A549 (cell line): ENCODE measurements around the gene TRAPPC2. TPM values are rescaled to one million over a fixed set of nuclear protein-coding genes. Genes with fewer than 3 reads are reported as not detected.

Experiments
- ATAC-seq, 2 experiments: fragments of 200-7000 bp in 1 of 2; fragments of >200 bp in 1 of 2; cut with Nextera tagmentation in 1 of 2; cut with Tn5 transposase in 1 of 2; 3 replicates each; pipeline versions ENCODE4 v1.8.0 to v1.9.1; 2018 to 2020; ENCODE audit warnings: mild to moderate bottlenecking in 1 of 2, moderate library complexity in 1 of 2
- CTCF ChIA-PET: fragments of 300-600 bp; sonication (Branson Sonifier 250); formaldehyde crosslinking; extraction: SDS; loops from one replicate; lab custom pipeline; 2021; ENCODE audit warnings: antibody characterized with exemption, inconsistent platforms; lab: Yijun Ruan, JAX
- POLR2A ChIA-PET: fragments of 350-600 bp; formaldehyde crosslinking; extraction: SDS; loops from one replicate; lab custom pipeline; 2021; ENCODE audit warnings: antibody characterized with exemption, inconsistent platforms; lab: Yijun Ruan, JAX
- DNase-seq, 2 experiments: peaks; one replicate each; pipeline versions ENCODE4 v3.0.0 to v3.0.0-alpha.2; 2011 to 2016; ENCODE audit warnings: low read depth in 1 of 2, low spot score in 1 of 2
- FAIRE-seq: peaks from 2 replicates; lab custom pipeline; 2011; peaks lifted over from hg19 to GRCh38; lab: Jason Lieb, UNC
- H3K27ac ChIP-seq, 2 experiments: fragments of >200 bp; sonication (Bioruptor Twin); formaldehyde crosslinking; 3 replicates each; pipeline ENCODE4 v1.5.1; 2016 to 2017
- H3K4me1 ChIP-seq: fragments of >200 bp; sonication (Bioruptor Twin); formaldehyde crosslinking; 3 replicates; pipeline ENCODE4 v1.6.1; 2016
- H3K4me2 ChIP-seq: fragments of >200 bp; sonication (Bioruptor Twin); formaldehyde crosslinking; 3 replicates; pipeline ENCODE4 v1.6.1; 2016
- H3K4me3 ChIP-seq: fragments of >200 bp; sonication (Bioruptor Twin); formaldehyde crosslinking; 3 replicates; pipeline ENCODE4 v1.5.1; 2016
- H3K9me3 ChIP-seq: fragments of >200 bp; sonication (Bioruptor Twin); formaldehyde crosslinking; 3 replicates; pipeline ENCODE4 v1.6.1; 2016
- CTCF ChIP-seq: fragments of >200 bp; sonication (Bioruptor Twin); formaldehyde crosslinking; IDR thresholded peaks from 3 replicates; pipeline ENCODE4 v1.5.1; 2016
- E2F6 ChIP-seq: IDR thresholded peaks from 2 replicates; pipeline ENCODE4 v1.6.1; 2012; ENCODE audit warnings: low read depth, borderline replicate concordance
- ELK1 ChIP-seq: fragments of 150-350 bp; IDR thresholded peaks from 2 replicates; pipeline ENCODE4 v1.6.1; 2014; ENCODE audit warnings: low read depth, mild to moderate bottlenecking, low read length
- GATA3 ChIP-seq: IDR thresholded peaks from 2 replicates; pipeline ENCODE4 v1.6.1; 2012; ENCODE audit warnings: borderline replicate concordance
- HES2 ChIP-seq: fragments of >200 bp; sonication (Bioruptor Twin); formaldehyde crosslinking; IDR thresholded peaks from 2 replicates; pipeline ENCODE4 v1.6.1; 2016
- HMGXB4 ChIP-seq: fragments of 250-450 bp; sonication (Bioruptor Pico); IDR thresholded peaks from 2 replicates; pipeline ENCODE4 v1.5.0; 2021; ENCODE audit warnings: mild to moderate bottlenecking, moderate library complexity, borderline replicate concordance
- HOXB5 ChIP-seq: fragments of 250-450 bp; sonication (Bioruptor Pico); IDR thresholded peaks from 2 replicates; pipeline ENCODE4 v1.5.0; 2020; ENCODE audit warnings: mild to moderate bottlenecking, moderate library complexity
- JUN ChIP-seq, 2 experiments: fragments of >200 bp; sonication (Bioruptor Twin); formaldehyde crosslinking; IDR thresholded peaks; 2 replicates in 1 of 2; 3 replicates in 1 of 2; pipeline ENCODE4 v1.6.1; 2016 to 2017
- MAFK ChIP-seq: fragments of 450-650 bp; IDR thresholded peaks from 2 replicates; pipeline ENCODE4 v1.6.1; 2014; ENCODE audit not compliant: partially characterized antibody
- MAZ ChIP-seq: fragments of 150-350 bp; IDR thresholded peaks from 2 replicates; pipeline ENCODE4 v1.6.1; 2014; ENCODE audit warnings: antibody characterized with exemption, low read depth, low read length, borderline replicate concordance
- NFE2L2 ChIP-seq: fragments of 150-350 bp; conservative IDR thresholded peaks from 2 replicates; pipeline ENCODE4 v1.6.1; 2014; ENCODE audit warnings: low read length
- RAD21 ChIP-seq, 2 experiments: fragments of >200 bp in 1 of 2; sonication (Bioruptor Twin) in 1 of 2; formaldehyde crosslinking in 1 of 2; IDR thresholded peaks in 1 of 2; conservative IDR thresholded peaks in 1 of 2; 2 replicates in 1 of 2; 3 replicates in 1 of 2; pipeline ENCODE4 v1.6.1; 2012 to 2018; ENCODE audit warnings: inconsistent platforms in 1 of 2
- RARB ChIP-seq: fragments of 250-450 bp; sonication (Bioruptor Pico); IDR thresholded peaks from 2 replicates; pipeline ENCODE4 v1.8.0; 2021; ENCODE audit warnings: mild to moderate bottlenecking, moderate library complexity
- RCOR1 ChIP-seq: fragments of 150-350 bp; IDR thresholded peaks from 2 replicates; pipeline ENCODE4 v1.6.1; 2014; ENCODE audit warnings: antibody characterized with exemption, low read length, low read depth
- RNF2 ChIP-seq: fragments of 200-600 bp; sonication (generic); IDR thresholded peaks from 2 replicates; pipeline ENCODE4 v1.6.1; 2016; ENCODE audit warnings: low read depth, mild to moderate bottlenecking, antibody characterized with exemption, moderate library complexity, borderline replicate concordance
- SMC3 ChIP-seq: fragments of >200 bp; sonication (Bioruptor Twin); formaldehyde crosslinking; IDR thresholded peaks from 3 replicates; pipeline ENCODE4 v1.6.1; 2018; ENCODE audit warnings: inconsistent platforms
- TP53 ChIP-seq: fragments of 250-450 bp; sonication (Bioruptor Pico); IDR thresholded peaks from 2 replicates; pipeline ENCODE4 v1.5.0; 2021; ENCODE audit warnings: mild to moderate bottlenecking, moderate library complexity
- ZSCAN20 ChIP-seq: fragments of 250-450 bp; sonication (Bioruptor Pico); IDR thresholded peaks from 2 replicates; pipeline ENCODE4 v1.8.0; 2022; ENCODE audit warnings: mild to moderate bottlenecking, moderate library complexity
- WGBS: methylation state at CpG from one replicate; pipeline ENCODE4 v1.1.6; 2017; ENCODE audit errors: missing lambda C conversion rate; 5-methylcytosine and 5-hydroxymethylcytosine counted together
- polyA plus RNA-seq, 4 experiments: library from polyadenylated mRNA; depleted of rRNA in 3 of 4; stranded (reverse); fragments of >200 nt; fragmentation: RNase III in 1 of 4; extraction: RNeasy Plus Mini Kit Qiagen cat#74134 plus additional on column Dnase treatment in 1 of 4; gene quantifications; 2 replicates in 3 of 4; 3 replicates in 1 of 4; pipeline ENCODE4 v1.2.3, GENCODE V29; 2011 to 2017

The TRAPPC2 gene
- polyA plus RNA-seq, 2 of the 4 experiments (the other 2 are of a cell fraction), result 11.6 TPM

- CTCF ChIA-PET, result interaction anchor here (1.0 to 4.8 kb wide), 12 partner anchors 10 to 283 kb away, joined by 3 to 28 read pairs (median 6); partner anchors contain the start of genes GEMIN8, OFD1 and TRAPPC2
- no peaks in the 10 kb centered on the region for H3K9me3 ChIP-seq
- no peaks in the 10 kb centered on the region for H3K4me1 ChIP-seq
- POLR2A ChIA-PET, result no interaction called here
- TF ChIP-seq RAD21 (conservative IDR thresholded peaks at IDR 0.05 in 1 of 2, IDR thresholded peaks at IDR 0.05 in 1 of 2), result peak; percentile 47 to 56
- peak; percentile 95 for TF ChIP-seq MAFK
- TF ChIP-seq CTCF, result peak; percentile 60
- TF ChIP-seq SMC3, result peak; percentile 66
- TF ChIP-seq RNF2, result no peak
- TF ChIP-seq E2F6, result no peak
- TF ChIP-seq, all 56 proteins: peak for 4
- DNase-seq, result peak; percentile 46 to 69
- no peak overlapping the region for H3K4me3 ChIP-seq
- H3K4me2 ChIP-seq, result no peak overlapping the region
- no peak overlapping the region for H3K27ac ChIP-seq
- FAIRE-seq, result peak; percentile 94
- ATAC-seq, result peak; percentile 70 to 84; a peak in 5 of 6 replicates
Measured at GRCh38 chrX:13750204-13750603, 15.8 kb upstream of the TRAPPC2 start.

GRCh38 chrX:13748486-13748885, 14.1 kb upstream of the TRAPPC2 start:
- CTCF ChIA-PET, result interaction anchor here (0.7 to 4.8 kb wide), 10 partner anchors 9 to 725 kb away, joined by 3 to 28 read pairs (median 4); no protein-coding TSS in a partner anchor
- 94% methylated on average over 3 of the region's 3 CpGs for WGBS
- no peak overlapping the region for H3K27ac ChIP-seq
- no peak overlapping the region for H3K4me2 ChIP-seq
- H3K4me3 ChIP-seq, result no peak overlapping the region
- no peaks in the 10 kb centered on the region for H3K9me3 ChIP-seq
- no peak for ATAC-seq
- no peaks in the 10 kb centered on the region for H3K4me1 ChIP-seq
- DNase-seq, result no peak
- no peak for FAIRE-seq
- no peak for TF ChIP-seq JUN (IDR thresholded peaks at IDR 0.05)
- peak; percentile 4 for TF ChIP-seq MAFK
- POLR2A ChIA-PET, result no interaction called here

- peak; percentile 76 to 86 for ATAC-seq
- Histone ChIP-seq H3K4me2 (no peak overlapping the region), H3K4me1 (no peaks in the 10 kb centered on the region), H3K9me3 (no peaks in the 10 kb centered on the region), H3K4me3 (no peak overlapping the region), H3K27ac (no peak overlapping the region)
- DNase-seq, result peak; percentile 18 to 56
- 31% methylated on average over 2 of the region's 2 CpGs for WGBS
- CTCF ChIA-PET, result interaction anchor here (0.6 to 4.8 kb wide), 11 partner anchors 11 to 285 kb away, joined by 3 to 28 read pairs (median 4); no protein-coding TSS in a partner anchor
- TF ChIP-seq NFE2L2, result no peak
- no peak for TF ChIP-seq HOXB5
- peak; percentile 34; the same call in 2 of the 3 replicates for TF ChIP-seq SMC3
- no peak for TF ChIP-seq TP53
- TF ChIP-seq MAZ, result no peak
- no peak for TF ChIP-seq RCOR1
- TF ChIP-seq HES2, result no peak
- no peak for TF ChIP-seq HMGXB4 (CRISPR knock-in tag)
- TF ChIP-seq GATA3, result no peak
- TF ChIP-seq RAD21 (conservative IDR thresholded peaks at IDR 0.05 in 1 of 2, IDR thresholded peaks at IDR 0.05 in 1 of 2), result peak; percentile 43 to 49; a peak in 4 of 5 replicates
- no peak for TF ChIP-seq ELK1
- no peak for TF ChIP-seq JUN (IDR thresholded peaks at IDR 0.05)
- no peak for TF ChIP-seq RARB (CRISPR knock-in tag)
- TF ChIP-seq ZSCAN20 (CRISPR knock-in tag), result no peak
- peak; percentile 47 for TF ChIP-seq CTCF
- POLR2A ChIA-PET, result no interaction called here
- peak; percentile 96 for FAIRE-seq
Measured at GRCh38 chrX:13747836-13748235, 13.4 kb upstream of the TRAPPC2 start.
